Measurements from ENCODE around the gene SPATA32.

The SPATA32 gene

DNA sequence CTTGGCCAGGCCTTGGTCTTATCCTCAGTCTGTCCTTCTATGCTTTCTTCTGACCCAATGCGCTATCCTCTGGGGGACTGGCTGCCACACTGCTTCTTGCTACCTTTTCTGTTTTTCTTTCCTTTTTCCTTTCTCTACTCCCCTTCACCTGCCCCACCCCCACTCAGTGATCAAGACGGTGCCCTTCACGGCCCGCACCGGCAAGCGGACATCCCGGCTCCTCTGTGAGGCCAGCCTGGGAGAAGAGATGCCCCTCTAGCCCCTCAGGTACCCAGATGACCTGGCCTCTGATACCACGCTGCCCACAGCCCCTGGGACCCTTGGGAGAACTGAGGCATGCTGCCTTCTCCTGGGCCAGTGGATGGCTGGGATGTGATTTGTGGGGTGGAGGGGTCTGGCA, 15.6 kb downstream of the SPATA32 start:
- no peak for DNase-seq (ENCODE audit: low read depth)

DNA sequence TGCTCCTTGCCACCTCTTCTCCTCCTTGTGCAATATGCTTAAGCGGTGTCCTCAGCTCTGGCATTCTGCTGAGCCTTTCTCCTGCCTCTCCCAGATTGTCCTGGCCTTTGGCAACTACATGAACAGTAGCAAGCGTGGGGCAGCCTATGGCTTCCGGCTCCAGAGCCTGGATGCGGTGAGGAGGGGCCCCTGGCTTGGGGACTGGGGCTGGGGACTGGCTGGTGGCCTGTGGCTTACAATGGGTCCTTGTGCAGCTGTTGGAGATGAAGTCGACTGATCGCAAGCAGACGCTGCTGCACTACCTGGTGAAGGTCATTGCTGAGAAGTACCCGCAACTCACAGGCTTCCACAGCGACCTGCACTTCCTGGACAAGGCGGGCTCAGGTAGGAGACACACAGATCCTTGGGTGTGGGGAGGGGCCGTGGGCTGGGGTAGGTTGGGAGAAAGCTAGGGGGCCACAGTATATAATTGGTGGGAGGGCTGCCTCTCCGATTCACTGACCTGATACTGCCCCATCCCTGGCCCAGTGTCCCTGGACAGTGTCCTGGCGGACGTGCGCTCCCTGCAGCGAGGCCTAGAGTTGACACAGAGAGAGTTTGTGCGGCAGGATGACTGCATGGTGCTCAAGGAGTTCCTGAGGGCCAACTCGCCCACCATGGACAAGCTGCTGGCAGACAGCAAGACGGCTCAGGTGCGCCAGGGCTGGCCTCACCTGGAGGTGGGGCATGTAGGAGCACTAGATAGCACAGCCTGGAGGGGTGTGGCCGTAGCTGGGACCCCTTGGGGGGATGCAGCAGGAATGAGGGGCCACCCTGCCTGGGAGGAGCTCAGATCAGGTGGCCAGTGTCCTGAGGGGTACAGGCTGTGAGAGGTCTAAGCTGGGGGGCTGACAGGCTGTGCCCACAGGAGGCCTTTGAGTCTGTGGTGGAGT, 16.9 kb downstream of the SPATA32 start:
- DNase-seq (ENCODE audit: low read depth): no peak

DNA sequence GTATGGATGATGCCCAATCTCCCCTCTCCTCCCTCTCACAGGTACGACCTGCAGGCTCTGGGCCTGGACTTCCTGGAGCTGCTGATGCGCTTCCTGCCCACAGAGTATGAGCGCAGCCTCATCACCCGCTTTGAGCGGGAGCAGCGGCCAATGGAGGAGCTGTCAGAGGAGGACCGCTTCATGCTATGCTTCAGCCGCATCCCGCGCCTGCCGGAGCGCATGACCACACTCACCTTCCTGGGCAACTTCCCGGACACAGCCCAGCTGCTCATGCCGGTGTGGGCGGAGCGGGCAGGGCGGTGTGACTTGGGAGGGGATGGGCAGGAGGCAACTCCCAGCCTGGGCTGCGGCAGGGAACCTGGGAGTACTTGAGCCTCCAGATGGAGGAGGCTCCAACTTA, 18.1 kb downstream of the SPATA32 start:
- no peak for DNase-seq (ENCODE audit: low read depth)

DNA sequence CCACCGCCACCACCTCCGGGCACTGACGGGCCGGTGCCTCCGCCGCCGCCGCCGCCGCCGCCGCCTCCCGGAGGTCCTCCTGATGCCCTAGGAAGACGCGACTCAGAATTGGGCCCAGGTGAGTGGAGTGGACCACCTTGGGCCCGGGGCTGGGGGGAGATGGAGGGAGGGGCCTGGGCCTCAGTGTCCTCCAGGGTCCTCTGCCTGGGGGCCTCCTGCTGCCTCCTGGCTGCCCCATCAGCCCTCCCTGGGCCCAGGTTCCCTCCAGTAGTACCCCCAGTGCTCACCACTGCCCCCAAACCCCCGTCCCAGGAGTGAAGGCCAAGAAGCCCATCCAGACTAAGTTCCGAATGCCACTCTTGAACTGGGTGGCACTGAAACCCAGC, 19.9 kb downstream of the SPATA32 start:
- DNase-seq (ENCODE audit: low read depth): no peak

DNA sequence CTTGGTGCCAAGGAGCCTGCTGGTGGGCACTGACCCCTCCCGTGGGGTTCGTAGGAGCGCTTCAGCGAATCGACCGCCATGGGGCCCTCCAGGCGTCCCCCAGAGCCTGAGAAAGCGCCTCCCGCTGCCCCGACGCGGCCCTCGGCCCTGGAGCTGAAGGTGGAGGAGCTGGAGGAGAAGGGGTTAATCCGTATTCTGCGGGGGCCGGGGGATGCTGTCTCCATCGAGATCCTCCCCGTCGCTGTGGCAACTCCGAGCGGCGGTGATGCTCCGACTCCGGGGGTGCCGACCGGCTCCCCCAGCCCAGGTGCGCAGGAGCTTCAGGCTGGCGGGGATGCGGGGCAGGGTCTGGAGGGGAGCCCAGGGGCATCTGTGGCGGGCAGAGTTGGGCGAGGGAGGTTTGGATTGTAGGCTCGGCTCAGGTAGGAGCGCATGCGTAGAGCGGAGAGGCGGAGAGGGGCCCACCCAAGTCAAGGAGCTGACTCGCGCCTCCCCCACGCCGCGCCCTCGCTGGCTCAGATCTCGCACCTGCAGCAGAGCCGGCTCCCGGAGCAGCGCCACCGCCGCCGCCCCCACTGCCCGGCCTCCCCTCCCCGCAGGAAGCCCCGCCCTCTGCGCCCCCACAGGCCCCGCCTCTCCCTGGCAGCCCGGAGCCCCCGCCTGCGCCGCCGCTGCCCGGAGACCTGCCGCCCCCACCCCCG, 20.4 kb downstream of the SPATA32 start:
- DNase-seq (ENCODE audit: low read depth): no peak

DNA sequence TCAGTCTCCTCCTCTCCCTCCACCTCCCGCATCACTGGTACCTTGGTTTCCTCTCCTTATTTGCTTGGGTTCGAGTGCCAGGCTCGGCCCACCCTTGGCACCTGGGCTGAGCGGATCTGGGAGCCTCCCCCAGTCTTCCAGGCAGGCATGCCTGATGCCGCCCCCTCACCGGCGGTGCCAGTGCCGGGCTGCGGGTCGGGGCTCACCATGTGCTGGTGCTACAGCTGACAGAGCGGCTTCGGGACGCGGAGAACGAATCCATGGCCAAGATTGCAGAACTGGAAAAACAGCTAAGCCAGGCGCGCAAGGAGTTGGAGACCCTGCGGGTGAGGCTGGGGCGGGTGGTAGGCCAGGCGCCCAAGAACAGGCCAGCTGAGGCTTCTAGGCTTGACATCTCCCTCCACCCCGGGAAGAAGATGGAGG, 21.0 kb downstream of the SPATA32 start:
- DNase-seq (ENCODE audit: low read depth): no peak

DNA sequence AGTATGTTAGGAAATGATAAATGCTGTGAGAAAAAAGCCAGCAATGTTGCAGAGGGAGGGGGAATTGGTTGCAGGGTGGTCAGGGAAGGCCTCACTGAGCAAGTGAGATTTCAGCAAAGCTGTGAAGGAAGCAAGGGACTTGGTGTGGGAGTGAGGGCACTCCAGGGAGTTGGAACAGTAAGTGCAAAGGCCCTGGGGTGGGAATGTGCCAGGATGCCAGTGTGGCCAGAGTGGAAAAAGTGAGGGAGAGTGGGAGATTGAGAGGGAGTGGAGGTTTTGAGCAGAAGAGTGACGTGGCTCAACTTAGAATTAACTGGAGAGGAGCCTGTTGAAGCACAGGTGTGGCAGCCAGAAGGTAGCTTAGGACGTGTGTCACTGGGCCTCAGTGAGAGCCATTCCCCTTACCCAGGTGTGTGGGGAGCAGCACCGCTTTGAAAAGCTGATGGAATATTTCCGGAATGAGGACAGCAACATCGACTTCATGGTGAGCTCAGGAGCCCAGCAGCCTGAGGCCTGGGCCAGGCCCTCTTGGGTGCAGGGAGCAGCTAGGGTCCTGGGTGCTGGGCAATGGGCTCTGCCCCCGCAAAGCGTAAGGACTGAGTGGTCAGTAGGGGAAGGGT, 23.6 kb downstream of the SPATA32 start:
- DNase-seq (ENCODE audit: low read depth): no peak

DNA sequence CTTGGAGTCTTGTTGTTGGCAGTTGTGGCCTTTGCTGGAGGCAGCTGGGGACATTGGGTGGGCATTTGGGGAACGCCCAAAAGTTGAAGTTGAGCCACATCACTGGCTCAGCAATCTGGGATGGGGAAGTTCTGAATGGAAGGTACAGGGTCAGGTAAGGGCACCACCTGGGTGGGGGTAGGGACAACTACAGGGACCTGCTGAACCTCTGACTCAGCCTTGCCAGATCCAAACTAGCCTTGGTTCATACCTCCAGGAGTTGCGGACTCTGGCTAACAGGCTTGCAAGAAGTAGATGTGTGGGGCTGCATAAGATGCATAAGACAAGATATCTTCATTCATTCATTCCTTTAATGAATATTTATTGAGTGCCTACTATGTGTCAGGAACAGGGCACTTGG, 24.2 kb downstream of the SPATA32 start:
- no peak for DNase-seq (ENCODE audit: low read depth)

DNA sequence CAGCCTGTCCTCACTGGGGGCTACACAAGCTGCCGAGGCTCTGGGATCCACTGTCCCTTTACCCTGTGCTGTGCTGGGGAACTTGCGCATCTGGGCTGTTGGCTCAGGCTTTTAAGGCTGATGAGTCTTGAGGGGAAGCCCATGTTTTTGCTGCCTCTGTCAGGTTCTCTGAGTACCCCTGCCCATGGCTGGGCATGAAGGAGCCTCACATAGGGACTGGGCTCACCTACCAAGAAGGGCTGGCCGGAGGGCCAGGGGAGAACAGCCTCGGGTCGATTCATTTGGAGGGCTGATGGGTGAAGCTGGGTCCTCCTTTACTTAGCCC, 25.6 kb downstream of the SPATA32 start:
- DNase-seq (ENCODE audit: low read depth): no peak

DNA sequence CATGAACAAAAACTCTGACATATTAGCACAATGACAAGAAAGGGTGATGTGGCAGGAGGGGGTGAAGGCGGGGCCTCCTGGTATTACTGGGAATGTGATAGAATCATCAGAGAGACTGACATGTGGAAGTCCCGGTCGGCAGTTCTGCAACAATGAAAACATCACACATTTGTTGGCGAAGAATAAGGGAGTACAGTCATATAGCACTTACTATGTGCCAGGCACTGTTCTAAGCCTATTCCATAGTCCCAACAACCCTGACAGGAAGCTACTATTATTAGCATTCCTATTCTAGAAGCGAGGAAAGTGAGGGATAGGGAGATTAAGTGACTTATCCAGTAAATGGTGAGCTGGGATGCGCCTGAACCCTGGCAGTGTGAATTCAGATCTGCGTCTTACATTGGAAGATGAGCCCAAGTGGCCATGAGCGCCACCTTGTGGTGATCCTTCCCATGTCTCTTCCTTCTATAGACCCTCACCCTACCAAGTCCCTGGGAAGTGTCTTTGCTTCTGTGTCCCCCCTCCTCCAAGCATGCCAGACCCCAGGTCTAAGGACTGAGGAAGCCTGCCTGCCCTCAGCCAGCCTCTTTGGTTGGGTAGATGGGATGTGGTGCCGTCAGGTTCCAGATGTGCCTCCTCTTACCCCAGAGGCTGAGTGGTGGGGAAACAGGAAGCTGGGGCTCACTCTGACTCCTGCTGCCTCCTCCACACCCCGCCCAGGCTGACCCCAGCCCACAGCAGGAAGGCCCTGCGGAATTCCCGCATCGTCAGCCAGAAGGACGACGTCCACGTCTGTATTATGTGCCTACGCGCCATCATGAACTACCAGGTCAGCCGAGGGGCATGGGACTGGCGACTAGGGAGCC, 26.2 kb downstream of the SPATA32 start:
- no peak for DNase-seq (ENCODE audit: low read depth)

DNA sequence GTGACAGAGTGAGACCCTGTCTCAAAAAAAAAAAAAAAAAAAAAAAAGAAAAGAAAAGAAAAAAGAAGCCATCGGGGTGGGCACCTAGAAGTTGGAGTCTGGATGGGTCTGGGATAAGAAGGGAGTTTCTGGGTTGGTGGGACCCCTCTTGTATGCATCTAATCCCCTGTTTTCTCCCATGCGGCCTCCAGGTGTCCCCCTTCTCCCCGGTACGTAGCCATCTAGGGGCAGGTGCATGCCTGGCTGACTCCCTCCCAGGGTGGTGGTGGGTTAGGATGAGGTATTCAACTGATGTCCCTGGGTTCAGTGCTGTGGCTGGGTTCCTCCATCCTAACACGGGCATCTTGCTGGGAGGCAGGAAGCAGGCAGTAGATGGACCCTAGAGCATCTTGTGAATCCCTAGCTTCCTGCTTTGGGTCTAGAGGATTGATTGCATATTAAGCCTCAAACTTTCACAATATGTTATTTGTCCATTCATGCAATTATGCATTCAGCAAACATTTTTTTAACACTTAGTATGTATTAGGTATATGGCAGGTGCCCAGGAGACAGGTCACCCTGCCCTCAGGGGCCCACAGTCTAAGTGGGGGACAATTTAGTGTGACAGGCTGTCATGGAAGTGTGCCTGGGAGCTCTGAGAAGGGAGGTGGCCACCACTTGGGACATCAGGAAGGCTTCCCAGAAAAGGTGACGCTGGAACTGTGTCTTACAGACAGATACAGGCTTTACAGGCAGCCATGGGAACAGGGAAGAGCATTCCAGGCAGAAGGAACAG, 27.1 kb downstream of the SPATA32 start:
- DNase-seq (ENCODE audit: low read depth): no peak

DNA sequence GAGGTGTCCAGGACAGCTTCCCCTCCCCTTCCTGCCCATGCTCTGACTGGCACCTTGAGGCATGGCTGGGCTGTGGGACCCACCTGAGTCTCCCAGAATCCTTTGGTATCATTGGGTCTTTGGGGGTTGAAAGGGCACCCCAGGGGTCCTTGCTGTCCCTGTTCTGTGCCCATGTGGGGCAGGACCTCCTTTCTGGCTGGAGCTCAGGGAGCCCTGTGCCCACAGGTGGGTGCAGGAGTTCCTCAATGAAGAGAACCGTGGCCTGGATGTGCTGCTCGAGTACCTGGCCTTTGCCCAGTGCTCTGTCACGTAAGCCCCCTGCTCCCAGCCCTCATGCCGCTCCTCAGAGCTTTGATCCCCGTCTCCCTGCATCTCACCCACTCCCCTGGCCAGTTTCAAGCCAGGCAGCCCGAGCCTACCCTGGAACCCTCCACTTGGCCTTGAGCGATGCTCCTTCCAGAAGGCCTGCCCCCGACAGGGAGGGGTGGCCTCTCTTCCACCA, 28.4 kb downstream of the SPATA32 start:
- DNase-seq (ENCODE audit: low read depth): no peak

DNA sequence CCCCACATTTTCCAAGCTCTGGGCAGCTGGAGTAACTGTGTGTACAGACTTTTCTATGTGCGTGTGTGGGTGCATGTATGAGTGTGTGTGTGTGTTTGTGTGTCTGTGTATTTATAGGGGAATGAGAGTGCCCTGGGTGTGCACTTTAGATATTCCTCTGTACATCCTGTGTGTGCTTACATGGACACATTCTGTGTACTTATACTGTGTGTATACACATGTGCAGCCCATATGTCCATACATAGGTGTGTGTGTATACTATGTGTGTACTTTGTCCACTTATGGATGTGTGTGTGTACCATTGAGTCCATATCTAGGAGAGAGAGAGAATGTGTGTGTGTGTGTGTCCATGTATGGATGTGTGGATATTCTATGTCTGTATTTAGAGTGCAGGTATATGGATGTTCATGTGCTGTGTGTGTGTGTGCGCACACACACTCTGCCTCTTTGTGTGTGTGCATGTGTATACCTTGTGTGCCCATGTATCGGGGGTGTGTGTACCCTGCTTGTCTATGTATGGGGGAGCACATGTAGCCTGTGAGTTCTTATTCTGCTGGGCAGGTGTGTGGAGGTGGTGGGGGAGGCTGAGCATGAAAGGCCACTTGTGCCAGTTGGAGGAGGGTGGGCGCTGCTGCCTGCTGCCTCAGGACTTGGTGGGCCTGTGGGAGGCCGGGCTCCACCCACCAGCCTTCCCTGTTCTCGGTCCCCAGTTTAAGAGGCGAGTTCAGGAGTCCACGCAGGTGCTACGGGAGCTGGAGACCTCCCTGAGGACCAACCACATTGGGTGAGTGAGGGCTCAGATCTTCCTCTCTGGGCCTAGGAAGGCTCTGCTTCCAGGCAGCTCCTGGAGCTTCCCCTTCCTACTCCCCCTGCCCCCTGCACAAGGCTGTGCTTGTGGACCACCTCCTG, 29.1 kb downstream of the SPATA32 start:
- no peak for DNase-seq (ENCODE audit: low read depth)

DNA sequence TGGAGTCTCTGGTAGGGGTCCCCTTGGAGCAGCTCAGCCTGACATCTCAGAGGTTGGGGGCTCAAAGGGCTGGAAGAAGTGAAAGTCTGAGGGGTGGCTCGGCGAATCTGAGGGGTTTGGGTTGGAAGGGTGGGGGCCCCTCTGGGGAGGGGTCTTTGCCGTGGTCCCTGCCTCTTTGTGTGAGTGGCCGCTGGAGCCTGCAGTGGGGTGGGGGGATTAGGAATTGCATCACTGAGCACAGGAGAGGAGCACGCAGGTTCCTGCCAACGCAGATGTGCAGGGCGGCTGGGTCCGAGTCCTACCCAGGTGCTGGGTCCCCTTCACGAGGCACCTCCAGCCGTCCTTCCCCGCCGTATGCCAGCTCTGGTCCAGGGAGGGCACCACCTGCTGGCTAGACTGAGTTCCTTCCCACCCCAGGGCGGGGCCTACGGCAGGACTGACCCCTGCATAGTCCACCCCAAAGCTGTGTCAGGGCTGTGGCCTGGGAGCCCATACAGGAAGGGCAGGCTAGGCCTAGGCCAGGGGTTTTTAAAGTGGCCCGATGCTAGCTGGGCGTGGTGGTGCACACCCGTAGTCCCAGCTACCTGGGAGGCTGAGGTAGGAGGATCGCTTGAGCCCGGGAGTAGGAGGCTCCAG, 30.3 kb downstream of the SPATA32 start:
- DNase-seq (ENCODE audit: low read depth): no peak

DNA sequence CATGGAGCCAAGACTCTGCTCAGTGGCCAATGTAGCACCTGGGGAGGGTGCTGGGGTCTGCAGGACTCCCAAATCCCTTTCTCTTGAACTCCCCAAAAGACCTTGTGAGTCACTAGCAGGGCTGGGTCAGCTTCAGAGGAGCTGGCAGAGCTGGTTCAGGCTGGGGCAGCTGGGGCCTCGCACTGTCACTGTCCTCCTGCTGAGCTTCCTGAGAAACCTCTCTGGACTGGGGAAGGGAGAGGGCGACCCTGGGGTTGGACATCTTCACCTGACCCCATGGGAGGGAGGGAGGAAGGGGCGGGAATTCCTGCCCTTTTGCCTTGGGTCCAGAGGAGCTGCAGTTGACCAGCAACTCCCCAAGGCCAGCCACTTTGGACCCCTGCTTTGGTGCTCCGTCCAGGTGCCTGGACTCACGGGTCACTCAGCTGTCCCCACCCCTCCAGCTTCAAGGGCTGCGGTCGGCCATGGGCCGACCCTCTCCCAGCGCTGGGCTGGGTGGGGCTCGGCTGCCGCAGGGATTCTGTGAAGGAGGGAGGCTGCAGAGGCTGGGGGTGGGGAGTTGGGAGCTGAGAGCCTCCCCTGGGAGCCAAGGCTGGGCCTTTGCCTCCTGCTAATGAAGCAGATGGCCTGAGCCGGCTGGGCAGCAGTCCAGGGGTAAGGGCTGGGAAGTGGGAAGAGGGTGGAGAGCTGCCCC, 31.0 kb downstream of the SPATA32 start:
- DNase-seq (ENCODE audit: low read depth): no peak

DNA sequence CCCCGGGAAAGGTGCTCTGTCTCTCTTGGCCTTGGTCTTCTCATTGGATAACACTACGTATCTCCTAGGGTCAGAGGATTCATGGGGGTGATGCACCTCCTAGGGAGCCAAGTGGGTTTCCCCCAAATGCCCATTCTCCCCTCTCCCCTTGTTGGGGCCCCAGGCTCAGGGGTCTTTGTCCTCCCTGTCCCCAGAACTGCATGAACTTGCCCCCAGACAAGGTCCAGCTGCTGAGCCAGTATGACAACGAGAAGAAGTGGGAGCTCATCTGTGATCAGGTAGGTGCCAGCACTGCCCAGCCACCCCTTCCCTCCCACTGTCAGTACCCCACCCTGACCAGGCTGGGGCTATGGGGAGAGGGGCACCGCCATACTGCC, 31.5 kb downstream of the SPATA32 start:
- no peak for DNase-seq (ENCODE audit: low read depth)

DNA sequence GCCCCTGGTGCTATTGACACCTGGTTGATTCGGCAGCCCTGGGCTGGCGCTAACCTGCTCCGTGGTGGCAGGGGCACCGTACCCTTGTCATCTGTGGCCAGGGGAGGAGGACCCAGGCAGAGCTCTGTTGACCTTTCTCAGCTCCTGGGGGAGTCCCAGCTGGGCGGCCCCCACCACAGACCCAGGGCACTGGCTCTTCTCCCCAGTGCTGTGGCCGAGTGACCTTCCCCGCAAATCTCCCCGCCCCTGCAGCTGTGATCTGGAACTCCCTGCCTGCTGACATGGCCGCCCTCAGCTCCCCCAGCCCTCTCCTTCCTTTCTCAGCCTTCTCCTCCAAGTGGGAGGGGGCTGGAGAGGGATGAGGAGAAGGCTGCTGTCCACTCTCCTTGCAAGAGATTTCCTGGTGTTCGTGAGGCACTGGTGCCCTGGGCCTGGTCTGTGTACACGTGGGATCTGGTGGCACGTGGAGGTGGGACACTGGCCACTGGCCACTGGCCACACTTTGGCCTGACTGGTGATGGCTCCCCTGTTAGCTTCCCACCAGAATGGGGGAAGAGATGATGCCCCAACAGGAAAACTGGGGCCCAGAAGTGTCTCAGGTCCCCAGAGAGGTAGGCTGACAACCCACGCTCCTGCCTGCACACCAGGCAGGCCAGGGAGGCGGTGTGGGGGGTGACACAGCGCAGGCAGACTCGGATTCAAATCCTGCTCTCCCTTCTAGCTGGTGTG, 32.0 kb downstream of the SPATA32 start:
- DNase-seq (ENCODE audit: low read depth): no peak

DNA sequence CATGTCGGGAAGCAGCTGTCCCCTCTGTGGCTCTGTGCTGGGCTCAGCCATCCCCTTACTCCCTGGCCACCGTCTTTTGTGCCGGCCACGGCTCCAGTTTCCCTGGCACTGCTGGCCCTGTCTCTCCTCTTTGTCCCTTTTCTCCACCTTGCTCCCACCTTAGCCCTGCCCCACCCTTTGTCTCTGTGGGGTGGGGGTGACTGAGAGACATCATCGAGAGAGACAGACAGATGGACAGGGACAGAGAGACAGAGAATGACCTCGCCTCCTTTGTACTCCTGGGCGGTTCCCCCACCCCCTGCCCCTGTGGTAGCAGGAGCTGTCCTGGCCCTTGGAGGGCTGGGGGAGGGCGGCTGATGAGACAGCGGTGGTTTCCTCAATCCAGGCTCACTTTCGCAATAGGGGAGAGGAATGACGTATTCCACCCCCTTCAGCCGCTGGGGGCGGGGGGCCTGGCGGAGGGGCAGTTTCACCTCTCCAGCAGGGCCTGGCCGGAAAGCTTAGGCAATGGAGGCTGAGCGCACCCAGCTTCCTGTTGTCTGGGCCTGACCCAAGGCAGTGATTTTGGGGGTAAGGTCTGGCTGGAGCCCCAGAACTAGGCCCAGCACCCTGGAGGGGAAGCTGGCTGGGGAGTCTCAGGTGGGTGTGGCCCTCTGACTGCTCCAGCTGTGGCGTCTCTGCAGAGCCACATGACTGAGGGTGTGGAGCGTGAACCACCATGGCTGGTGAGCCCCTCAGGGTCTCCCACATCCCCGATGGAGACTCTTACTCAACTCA, 32.9 kb downstream of the SPATA32 start:
- peak; percentile 35 for DNase-seq (ENCODE audit: low read depth)
